K562 treated with DMSO at 1 percent for 24 hours (cell line): Measurements from ENCODE around the gene CHRNA1. TPM values are rescaled to one million over a fixed set of nuclear protein-coding genes. Genes with fewer than 3 reads are reported as not detected.

Experiments used
- total RNA-seq: library from RNA; unstranded; fragments of 300-600 nt; gene quantifications from 2 replicates; pipeline ENCODE4 v1.2.3, GENCODE V29; 2022; ENCODE audit warnings: low read depth; ENCODE audit not compliant: insufficient read depth

CHRNA1 gene
- not detected in 2 replicates for total RNA-seq

GRCh38 chr2:174764280-174765255 is at the start of gene CHRNA1:
Gene CHRNA1, minus strand, starts transcription at chr2:174764472. Its CDS starts 78 bp downstream, at chr2:174764394.

Other genes starting within 250 kb of the CHRNA1 start
- gene WIPF1, start 166.7 kb downstream of the CHRNA1 start, total RNA-seq, result 5.3 and 9.5 TPM in 2 replicates
- gene CHN1, start 240.9 kb upstream of the CHRNA1 start, total RNA-seq, result 0.32 TPM in 1 of 2 replicates, not detected in the other